ENCODE measurements around the gene POU1F1. TPM values are rescaled to one million over a fixed set of nuclear protein-coding genes. Genes with fewer than 3 reads are reported as not detected.
A peak's percentile ranks its signal among the peaks of the same experiment; 100 is the strongest.
"Not testable (repeated sequence)": the region's sequence is repeated elsewhere in the genome, so short reads cannot be mapped to it uniquely, and the experiment has no call there.

POU1F1 gene
- total RNA-seq, 1 experiment from 2014 or later: not detected

DNA sequence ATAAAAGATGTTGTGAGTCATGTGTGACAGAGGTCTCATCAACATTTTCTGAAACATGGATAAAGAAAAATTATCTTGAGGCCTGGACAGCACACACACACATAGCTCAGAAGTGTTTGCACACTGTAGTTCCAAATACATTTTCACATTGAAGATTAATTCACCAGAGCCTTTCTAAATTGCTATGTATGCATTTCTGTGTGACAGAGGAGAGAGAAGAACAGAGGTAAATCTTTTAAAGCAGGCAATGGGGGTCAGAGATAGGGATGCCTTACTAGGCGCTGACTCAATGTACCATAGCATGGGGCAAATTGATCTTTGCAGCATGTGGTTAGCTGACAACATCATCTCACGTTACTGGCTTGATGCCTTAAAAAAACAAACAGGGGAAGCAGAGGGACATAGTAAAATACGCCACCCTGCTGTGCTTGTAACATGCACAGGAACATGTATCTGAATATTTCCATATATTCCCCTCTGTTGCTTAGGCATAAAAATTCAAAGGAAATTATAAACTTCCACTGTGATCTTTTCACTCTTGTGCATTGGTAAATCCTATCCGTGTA, 7.7 kb downstream of the POU1F1 start:
- no peak for DNase-seq (ENCODE audit: low read depth, low spot score)
- in situ Hi-C loops (cut with HindIII; ENCODE audit: low pct_unique_long_range_greater_than_20kb, low sequenced_read_pairs): no loop called here

DNA sequence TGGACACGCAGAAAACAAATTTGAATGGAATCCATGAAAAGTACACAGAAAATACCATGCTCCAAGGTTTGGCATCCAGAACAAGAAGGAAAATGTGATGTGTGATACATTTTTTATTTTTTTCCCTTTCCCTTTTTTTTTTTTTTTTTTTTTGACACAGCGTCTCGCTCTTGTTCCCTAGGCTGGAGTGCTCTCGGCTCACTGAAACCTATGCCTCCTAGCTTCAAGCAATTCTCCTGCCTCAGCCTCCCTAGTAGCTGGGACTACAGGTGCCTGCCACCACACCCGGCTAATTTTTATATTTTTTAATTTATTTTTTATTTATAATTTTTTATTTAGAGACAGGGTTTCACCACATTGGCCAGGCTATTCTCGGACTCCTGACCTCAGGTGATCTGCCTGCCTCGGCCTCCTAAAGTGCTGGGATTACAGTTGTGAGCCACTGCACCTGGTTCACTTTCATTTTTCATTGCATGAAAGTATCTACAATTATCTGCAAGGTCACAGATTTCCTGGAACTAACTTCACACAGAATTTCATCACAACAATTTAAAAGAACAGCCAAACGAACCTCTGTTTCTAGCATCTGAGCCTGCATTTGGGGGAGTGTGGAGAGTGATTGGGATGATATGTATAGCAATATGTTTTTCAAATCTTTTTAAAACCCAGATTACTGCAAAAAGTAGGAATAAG, 8.3 kb downstream of the POU1F1 start:
- in situ Hi-C loops (cut with HindIII; ENCODE audit: low pct_unique_long_range_greater_than_20kb, low sequenced_read_pairs): no loop called here
- DNase-seq (ENCODE audit: low read depth, low spot score): no peak

DNA sequence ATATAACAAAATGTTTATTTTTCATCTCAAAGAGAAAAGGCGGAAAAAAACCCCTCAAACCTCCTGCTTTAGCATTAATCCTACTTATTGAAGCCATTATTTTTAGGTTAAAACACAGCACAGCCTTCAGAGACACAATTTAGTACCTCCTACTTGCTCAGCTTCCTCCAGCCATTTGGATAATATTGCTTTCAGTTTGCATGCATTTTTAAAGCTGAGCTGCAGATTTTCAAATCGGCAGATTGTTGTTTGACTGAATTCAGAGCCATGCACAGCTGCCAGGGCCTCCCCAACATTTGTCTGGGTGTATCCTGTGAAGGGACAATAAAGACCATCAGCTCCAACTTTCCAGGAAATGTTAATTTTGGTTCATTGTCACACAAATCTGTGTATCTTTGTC, 14.5 kb downstream of the POU1F1 start:
- no peak for DNase-seq (ENCODE audit: low read depth, low spot score)
- in situ Hi-C loops (cut with HindIII; ENCODE audit: low pct_unique_long_range_greater_than_20kb, low sequenced_read_pairs): no loop called here

- in situ Hi-C loops (cut with HindIII; ENCODE audit: low pct_unique_long_range_greater_than_20kb, low sequenced_read_pairs): no loop called here
- DNase-seq (ENCODE audit: low read depth, low spot score): peak; percentile 69
These were observed 16.1 kb downstream of the POU1F1 start for GRCh38 chr3:87260270-87260669.

DNA sequence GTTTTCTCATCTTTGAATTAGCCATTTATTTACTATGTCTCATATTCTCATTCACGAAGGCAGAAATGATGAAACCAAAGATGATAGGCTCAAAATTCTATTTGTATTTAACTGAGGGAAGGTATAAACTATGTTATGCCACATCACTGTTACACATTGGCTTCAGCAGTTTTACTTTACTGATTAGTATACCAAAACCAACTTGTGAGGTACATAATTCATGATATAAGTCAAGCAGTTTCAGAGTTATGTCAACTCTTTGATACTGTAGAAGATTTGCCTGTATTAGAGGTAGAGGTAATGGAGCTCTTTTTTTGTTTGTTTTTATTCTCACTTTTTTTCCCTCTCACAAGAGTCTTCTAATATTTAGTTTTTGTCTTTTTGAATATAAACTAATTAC, 26.4 kb downstream of the POU1F1 start:
- DNase-seq (ENCODE audit: low read depth, low spot score): no peak
- in situ Hi-C loops (cut with HindIII; ENCODE audit: low pct_unique_long_range_greater_than_20kb, low sequenced_read_pairs): no loop called here

DNA sequence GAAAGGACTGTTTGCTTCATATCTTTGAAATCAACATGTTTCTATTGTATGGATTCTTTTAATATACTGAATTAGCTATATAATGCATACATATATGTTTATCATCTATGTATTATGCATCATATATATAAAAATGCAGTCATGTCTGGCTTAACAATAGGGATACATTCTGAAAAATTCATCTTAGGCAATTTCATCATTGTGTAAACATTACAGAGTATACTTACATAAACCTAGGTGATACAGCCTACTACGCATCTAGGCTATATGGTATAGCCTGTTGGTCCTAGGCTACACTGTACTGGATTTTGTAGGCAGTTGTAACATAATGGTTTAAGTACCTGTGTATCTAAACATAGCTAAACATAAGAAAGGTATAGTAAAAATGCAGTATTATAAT, 27.6 kb downstream of the POU1F1 start:
- in situ Hi-C loops (cut with HindIII; ENCODE audit: low pct_unique_long_range_greater_than_20kb, low sequenced_read_pairs): no loop called here
- DNase-seq (ENCODE audit: low read depth, low spot score): no peak

- in situ Hi-C loops (cut with HindIII; ENCODE audit: low pct_unique_long_range_greater_than_20kb, low sequenced_read_pairs); DNase-seq (ENCODE audit: low read depth, low spot score): not testable (repeated sequence)
These were observed 28.2 kb downstream of the POU1F1 start for GRCh38 chr3:87248231-87248630.

GRCh38 chr3:87247430-87247773, 29.0 kb downstream of the POU1F1 start:
- DNase-seq (ENCODE audit: low read depth, low spot score): no peak
- in situ Hi-C loops (cut with HindIII; ENCODE audit: low pct_unique_long_range_greater_than_20kb, low sequenced_read_pairs): no loop called here

GRCh38 chr3:87246662-87247429, 29.5 kb downstream of the POU1F1 start:
- in situ Hi-C loops (cut with HindIII; ENCODE audit: low pct_unique_long_range_greater_than_20kb, low sequenced_read_pairs): no loop called here
- no peak for DNase-seq (ENCODE audit: low read depth, low spot score)

- in situ Hi-C loops (cut with HindIII; ENCODE audit: low pct_unique_long_range_greater_than_20kb, low sequenced_read_pairs): no loop called here
These were observed 40.3 kb downstream of the POU1F1 start for GRCh38 chr3:87236093-87236492.

DNA sequence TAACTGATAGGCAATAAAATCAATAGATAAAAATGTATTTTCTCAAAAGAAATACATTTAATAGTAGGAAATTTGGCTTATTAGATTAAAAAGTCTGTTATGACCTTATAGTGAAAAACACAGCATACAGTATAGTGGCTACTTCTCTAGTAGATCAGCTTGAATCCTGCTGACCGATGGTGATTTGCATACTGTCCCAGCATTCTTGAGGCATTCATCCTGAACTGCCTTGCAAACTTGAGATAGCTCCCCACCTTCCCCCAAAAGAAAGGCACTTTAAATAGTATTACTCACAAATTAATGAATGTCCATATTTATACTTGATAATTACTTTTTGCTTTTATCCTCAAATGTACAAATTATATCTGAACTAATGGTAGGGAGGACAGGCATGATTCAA, 42.6 kb downstream of the POU1F1 start:
- DNase-seq (ENCODE audit: low read depth, low spot score): no peak
- in situ Hi-C loops (cut with HindIII; ENCODE audit: low pct_unique_long_range_greater_than_20kb, low sequenced_read_pairs): no loop called here

More at GRCh38 chr3:87236093-87236492, 40.3 kb downstream of the POU1F1 start:
- DNase-seq (ENCODE audit: low read depth, low spot score): no peak

DNA sequence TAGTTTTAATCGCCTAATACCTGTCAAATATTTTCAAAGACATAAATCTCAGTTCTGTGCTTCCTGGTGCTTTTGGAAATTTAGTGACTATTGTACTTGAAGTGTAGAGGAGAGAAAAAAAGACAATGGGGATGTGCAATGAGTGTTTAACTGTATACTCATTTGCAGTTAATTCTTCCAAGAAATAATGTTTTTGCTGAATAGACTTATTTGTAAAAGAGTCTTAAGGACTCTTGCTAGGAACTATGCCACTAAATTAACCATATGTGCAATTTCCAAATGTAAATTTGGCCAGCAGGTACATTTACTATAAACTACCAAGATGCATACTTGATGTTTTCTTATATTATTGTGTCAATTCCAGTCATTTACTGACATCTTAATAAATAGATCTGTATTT, 47.3 kb downstream of the POU1F1 start:
- in situ Hi-C loops (cut with HindIII; ENCODE audit: low pct_unique_long_range_greater_than_20kb, low sequenced_read_pairs): no loop called here
- DNase-seq (ENCODE audit: low read depth, low spot score): no peak

DNA sequence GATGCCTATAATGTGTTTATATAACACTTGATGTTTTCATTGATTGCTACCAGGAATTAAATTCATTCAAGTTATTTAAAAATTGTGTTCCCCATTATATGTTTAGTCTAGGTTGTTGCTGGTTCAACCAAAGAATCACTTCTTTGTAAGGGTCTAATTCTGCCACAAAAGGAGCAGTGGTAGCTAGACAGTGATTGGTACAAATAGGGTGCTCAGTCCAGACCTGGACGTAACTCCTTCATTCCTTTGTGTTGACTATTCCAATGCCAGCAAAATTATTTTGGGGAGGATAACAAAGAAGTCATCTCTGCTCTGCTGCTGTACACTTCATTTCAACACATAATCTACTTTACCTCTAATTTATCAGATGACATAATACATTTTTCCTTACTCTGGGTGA, 48.1 kb downstream of the POU1F1 start:
- DNase-seq (ENCODE audit: low read depth, low spot score): peak; percentile 17
- in situ Hi-C loops (cut with HindIII; ENCODE audit: low pct_unique_long_range_greater_than_20kb, low sequenced_read_pairs): no loop called here

DNA sequence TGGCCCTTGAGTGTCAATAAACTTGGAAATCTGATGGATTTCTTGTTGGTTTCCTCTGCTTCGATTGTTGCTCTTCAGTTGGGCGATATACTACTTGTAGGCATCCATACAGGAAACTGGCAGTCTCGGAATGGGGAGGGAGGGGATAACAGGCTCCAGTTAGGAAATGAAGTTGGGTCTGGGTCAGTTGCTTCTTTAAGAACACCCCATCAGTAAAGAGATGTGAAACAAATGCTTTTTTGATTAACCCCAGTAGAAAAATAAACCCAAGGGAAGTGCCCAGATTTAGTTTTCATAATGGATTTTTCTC, 48.6 kb downstream of the POU1F1 start:
- DNase-seq (ENCODE audit: low read depth, low spot score): peak; percentile 39
- in situ Hi-C loops (cut with HindIII; ENCODE audit: low pct_unique_long_range_greater_than_20kb, low sequenced_read_pairs): no loop called here

- in situ Hi-C loops (cut with HindIII; ENCODE audit: low pct_unique_long_range_greater_than_20kb, low sequenced_read_pairs): no loop called here
- peak; percentile 93 for DNase-seq (ENCODE audit: low read depth, low spot score)
These were observed 49.1 kb downstream of the POU1F1 start, which contains the start of gene CHMP2B for GRCh38 chr3:87227104-87227834. Gene CHMP2B, plus strand, starts transcription at chr3:87227309. Its CDS starts 214 bp downstream, at chr3:87227523.

- in situ Hi-C loops (cut with HindIII; ENCODE audit: low pct_unique_long_range_greater_than_20kb, low sequenced_read_pairs): no loop called here
These were observed 50.7 kb downstream of the POU1F1 start for GRCh38 chr3:87225659-87226058.

DNA sequence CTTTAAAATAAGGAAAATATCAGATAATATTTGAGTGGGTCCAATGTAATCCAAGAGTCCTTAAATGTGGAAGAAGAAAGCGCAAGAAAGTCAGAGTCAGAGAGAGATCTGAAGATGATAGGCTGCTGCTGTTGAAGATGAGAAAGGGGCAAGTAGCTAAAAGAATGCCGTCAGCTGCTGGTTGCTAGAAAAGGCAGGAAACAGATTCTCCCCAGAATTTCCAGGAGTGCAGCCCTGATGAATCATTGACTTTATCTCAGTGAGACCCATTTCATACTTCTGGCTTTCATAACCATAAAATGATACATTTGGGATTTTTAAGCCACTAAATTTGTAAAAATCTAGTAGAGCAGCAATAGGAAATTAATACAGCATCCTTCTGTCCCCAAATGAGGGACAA, 56.8 kb downstream of the POU1F1 start:
- in situ Hi-C loops (cut with HindIII; ENCODE audit: low pct_unique_long_range_greater_than_20kb, low sequenced_read_pairs): no loop called here
- no peak for DNase-seq (ENCODE audit: low read depth, low spot score)

More at GRCh38 chr3:87225659-87226058, 50.7 kb downstream of the POU1F1 start:
- no peak for DNase-seq (ENCODE audit: low read depth, low spot score)

DNA sequence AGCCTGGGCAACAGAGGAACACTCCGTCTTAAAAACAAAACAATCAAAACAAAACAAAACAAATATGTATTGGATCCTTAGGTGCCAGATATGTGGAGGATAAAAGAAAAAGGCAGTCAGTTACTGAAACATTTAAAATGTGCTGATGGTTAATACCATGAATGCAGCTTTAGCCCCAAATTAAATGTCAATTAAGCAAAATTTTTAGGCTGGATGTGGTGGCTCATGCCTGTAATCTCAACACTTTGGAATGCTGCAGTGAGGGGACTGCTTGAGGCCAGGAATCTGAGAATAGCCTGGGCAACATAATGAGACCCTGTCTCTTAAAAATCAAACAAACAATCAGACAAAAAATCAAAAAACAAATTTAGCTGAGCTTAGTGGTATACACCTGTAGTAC, 57.8 kb downstream of the POU1F1 start:
- DNase-seq (ENCODE audit: low read depth, low spot score): no peak
- in situ Hi-C loops (cut with HindIII; ENCODE audit: low pct_unique_long_range_greater_than_20kb, low sequenced_read_pairs): no loop called here
